ENCODE results near the gene CEPT1. TPM values are rescaled to one million over a fixed set of nuclear protein-coding genes. Genes with fewer than 3 reads are reported as not detected.

Gene CEPT1
- total RNA-seq, 1 donor from 2014 or later: 87.0 TPM

DNA sequence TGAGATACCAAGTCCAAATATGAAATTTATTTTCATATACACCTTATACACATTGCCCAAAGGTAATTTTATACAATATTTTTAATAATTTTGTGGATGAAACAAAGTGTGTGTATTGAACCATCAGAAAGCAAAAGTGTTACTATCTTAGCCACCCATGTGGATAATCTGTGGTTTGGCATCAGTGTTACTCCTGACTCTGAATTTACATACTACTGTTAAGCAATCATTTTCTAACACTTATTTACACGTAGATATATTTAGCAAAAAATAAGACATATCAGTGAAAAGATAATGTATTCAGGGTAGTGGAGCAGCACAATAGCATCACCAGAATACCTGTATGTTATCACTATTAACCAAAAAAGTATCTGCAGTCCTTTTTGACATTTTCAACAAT, 36.7 kb downstream of the CEPT1 start:
- TF ChIP-seq, protein P1, sequence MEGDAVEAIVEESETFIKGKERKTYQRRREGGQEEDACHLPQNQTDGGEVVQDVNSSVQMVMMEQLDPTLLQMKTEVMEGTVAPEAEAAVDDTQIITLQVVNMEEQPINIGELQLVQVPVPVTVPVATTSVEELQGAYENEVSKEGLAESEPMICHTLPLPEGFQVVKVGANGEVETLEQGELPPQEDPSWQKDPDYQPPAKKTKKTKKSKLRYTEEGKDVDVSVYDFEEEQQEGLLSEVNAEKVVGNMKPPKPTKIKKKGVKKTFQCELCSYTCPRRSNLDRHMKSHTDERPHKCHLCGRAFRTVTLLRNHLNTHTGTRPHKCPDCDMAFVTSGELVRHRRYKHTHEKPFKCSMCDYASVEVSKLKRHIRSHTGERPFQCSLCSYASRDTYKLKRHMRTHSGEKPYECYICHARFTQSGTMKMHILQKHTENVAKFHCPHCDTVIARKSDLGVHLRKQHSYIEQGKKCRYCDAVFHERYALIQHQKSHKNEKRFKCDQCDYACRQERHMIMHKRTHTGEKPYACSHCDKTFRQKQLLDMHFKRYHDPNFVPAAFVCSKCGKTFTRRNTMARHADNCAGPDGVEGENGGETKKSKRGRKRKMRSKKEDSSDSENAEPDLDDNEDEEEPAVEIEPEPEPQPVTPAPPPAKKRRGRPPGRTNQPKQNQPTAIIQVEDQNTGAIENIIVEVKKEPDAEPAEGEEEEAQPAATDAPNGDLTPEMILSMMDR (IDR thresholded peaks at IDR 0.05): no peak
- H3K4me1 Mint-ChIP-seq: peaks cover 64% of the 10 kb centered on the region
- no peak for DNase-seq
- H3K9me3 Mint-ChIP-seq: no peaks in the 10 kb centered on the region
- H3K36me3 Mint-ChIP-seq (ENCODE audit: low read depth): peaks cover 86% of the 10 kb centered on the region
- ChIA-PET CTCF (no interaction called here), POLR2A (no interaction called here)
- H3K4me3 Mint-ChIP-seq: no peak overlapping the region
- H3K27ac Mint-ChIP-seq: peak overlapping the region; percentile 69
- intact Hi-C loops (cut with micrococcal nuclease): loop anchor here (2.0 to 5.0 kb wide), 3 partner anchors 14 to 144 kb away; partner anchors contain the start of genes CEPT1 and DRAM2
- ATAC-seq (ENCODE audit: low read depth): peak; percentile 64
- no peaks in the 10 kb centered on the region for H3K27me3 Mint-ChIP-seq

DNA sequence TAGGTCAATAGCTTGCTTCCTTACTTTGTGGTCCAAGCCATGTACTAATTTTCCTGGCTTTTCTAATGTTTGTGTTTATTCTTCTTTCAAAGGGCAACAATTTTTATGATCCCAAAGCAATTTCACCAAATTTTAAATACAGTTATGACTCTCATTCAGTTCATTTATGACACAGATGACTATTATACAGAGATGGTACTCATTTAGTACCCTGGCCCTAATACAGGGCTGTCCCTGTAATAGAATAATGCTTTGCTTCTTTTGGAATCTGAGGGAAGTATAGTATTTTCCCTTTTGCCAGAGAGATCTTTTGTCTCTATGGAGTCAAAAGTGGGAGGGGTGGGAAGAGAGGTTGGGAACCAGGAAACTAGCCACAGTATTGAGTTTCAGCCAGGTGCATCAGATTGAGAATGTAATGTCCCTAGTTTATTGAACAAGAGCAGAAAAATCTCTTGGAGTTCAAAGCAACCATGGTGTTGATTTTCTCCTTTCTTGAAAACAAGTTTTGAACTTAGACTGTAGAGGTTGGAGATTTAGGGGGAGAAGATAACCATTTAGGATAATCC, 40.0 kb downstream of the CEPT1 start:
- Mint-ChIP-seq H3K36me3 (ENCODE audit: low read depth) (peaks cover 85% of the 10 kb centered on the region), H3K27ac (peak overlapping the region; percentile 64), H3K9me3 (no peaks in the 10 kb centered on the region), H3K27me3 (no peaks in the 10 kb centered on the region), H3K4me1 (peaks cover 61% of the 10 kb centered on the region), H3K4me3 (no peak overlapping the region)
- ATAC-seq (ENCODE audit: low read depth) (no peak), DNase-seq (no peak)
- ChIA-PET POLR2A (no interaction called here), CTCF (no interaction called here)
- TF ChIP-seq, protein P1 (IDR thresholded peaks at IDR 0.05): no peak
- intact Hi-C loops (cut with micrococcal nuclease): loop anchor here (2.0 to 5.0 kb wide), 3 partner anchors 13 to 148 kb away; partner anchors contain the start of genes CEPT1 and DRAM2

DNA sequence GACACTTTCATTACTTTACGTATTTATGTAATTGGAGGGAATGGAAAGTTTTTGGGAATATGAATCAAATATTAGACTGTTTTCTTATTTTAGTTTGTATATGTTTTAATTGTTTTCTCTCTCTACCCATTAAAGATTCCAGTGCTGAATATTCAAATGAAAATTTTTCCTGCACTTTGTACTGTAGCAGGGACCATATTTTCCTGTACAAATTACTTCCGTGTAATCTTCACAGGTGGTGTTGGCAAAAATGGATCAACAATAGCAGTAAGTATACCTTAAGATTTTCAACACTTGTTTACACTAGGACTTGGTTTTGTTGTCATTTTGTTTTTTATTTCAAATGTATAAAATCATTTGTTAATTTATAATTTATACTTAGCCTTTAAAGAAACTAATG, 42.0 kb downstream of the CEPT1 start:
- POLR2A ChIA-PET: interaction anchor here (1.0 to 1.5 kb wide), 2 partner anchors 33 to 43 kb away, joined by 3 to 5 read pairs; partner anchors contain the start of genes CEPT1 and DRAM2
- Mint-ChIP-seq H3K9me3 (no peaks in the 10 kb centered on the region), H3K27me3 (no peaks in the 10 kb centered on the region), H3K4me3 (no peak overlapping the region), H3K27ac (peak overlapping the region; percentile 65), H3K4me1 (peaks cover 54% of the 10 kb centered on the region), H3K36me3 (ENCODE audit: low read depth) (peaks cover 87% of the 10 kb centered on the region)
- intact Hi-C loops (cut with micrococcal nuclease): no loop called here
- CTCF ChIA-PET: interaction anchor here (1.6 kb wide), 1 partner anchor 152 kb away, joined by 5 read pairs; no protein-coding TSS in a partner anchor
- DNase-seq (no peak), ATAC-seq (ENCODE audit: low read depth) (no peak)
- TF ChIP-seq, protein P1 (IDR thresholded peaks at IDR 0.05): no peak

DNA sequence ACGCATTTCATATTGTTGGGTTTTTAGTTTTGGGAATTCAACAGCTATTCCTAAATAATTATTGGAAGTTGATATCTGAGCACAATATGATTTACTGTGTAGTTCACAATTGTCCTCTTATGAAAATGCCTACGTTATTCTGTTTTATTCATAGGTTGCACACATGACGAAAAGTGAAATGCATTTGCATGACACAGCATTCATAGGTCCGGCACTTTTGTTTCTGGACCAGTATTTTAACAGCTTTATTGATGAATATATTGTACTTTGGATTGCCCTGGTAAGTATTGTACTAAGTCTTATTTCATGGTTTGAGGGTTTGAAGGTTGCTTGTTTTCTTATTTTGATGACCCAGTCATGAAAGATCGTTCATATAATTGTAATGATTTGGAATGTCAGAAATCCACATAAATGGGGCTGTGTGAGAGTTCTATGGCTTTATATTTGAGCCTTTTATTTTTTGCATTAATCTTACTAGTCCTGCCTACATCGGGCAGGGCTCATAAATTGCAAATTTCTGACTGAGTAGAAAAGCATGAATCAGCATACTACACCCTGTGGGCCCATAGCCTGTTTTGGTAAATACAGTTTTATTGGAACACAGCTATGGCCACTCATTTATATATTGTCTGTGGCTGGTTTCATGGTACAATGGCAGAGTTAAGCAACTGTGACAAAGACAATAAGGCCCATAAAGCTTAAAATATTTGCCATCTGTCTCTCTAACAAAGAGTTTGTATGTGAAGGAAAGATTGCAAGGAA, 43.5 kb downstream of the CEPT1 start:
- peak overlapping the region; percentile 65 for H3K27ac Mint-ChIP-seq
- POLR2A ChIA-PET: interaction anchor here (0.9 to 1.0 kb wide), 3 partner anchors 16 to 37 kb away, joined by 3 to 4 read pairs (median 3); partner anchors contain the start of gene DENND2D
- no peak overlapping the region for H3K4me3 Mint-ChIP-seq
- H3K4me1 Mint-ChIP-seq: peaks cover 49% of the 10 kb centered on the region
- H3K36me3 Mint-ChIP-seq (ENCODE audit: low read depth): peaks cover 91% of the 10 kb centered on the region
- DNase-seq: no peak
- CTCF ChIA-PET: interaction anchor here (1.2 to 1.6 kb wide), 2 partner anchors 9 to 153 kb away, joined by 3 to 5 read pairs; no protein-coding TSS in a partner anchor
- H3K9me3 Mint-ChIP-seq: no peaks in the 10 kb centered on the region
- no peak for ATAC-seq (ENCODE audit: low read depth)
- intact Hi-C loops (cut with micrococcal nuclease): no loop called here
- TF ChIP-seq, protein P1 (IDR thresholded peaks at IDR 0.05): no peak
- H3K27me3 Mint-ChIP-seq: no peaks in the 10 kb centered on the region

DNA sequence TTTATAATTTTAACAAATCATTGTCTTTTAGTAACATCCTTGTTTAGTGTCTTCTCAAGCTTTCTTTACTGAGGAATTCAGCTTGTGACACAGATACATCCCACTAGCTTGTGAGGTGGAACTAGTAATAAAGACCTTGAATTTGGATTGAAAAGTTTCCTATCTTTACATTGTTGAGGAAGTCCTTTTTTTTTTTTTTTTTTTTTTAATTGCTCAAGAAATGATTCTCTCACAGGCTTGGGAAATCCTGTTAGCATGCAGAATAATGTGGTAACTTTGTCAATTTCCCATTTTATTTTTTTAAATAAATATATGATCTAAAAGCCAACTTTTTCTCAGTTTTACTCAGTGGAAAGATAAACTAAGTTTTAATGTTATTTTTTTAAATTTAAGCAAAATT, 44.6 kb downstream of the CEPT1 start:
- Mint-ChIP-seq H3K27ac (no peak overlapping the region), H3K4me1 (peaks cover 43% of the 10 kb centered on the region), H3K27me3 (no peaks in the 10 kb centered on the region), H3K36me3 (ENCODE audit: low read depth) (peaks cover 91% of the 10 kb centered on the region), H3K9me3 (no peaks in the 10 kb centered on the region), H3K4me3 (no peak overlapping the region)
- ChIA-PET CTCF (no interaction called here), POLR2A (interaction anchor here (0.6 to 0.7 kb wide), 2 partner anchors 52 to 58 kb away, joined by 3 to 5 read pairs; no protein-coding TSS in a partner anchor)
- TF ChIP-seq, protein P1 (IDR thresholded peaks at IDR 0.05): no peak
- ATAC-seq (ENCODE audit: low read depth): no peak
- DNase-seq: no peak
- intact Hi-C loops (cut with micrococcal nuclease): loop anchor here (5.0 kb wide), 1 partner anchor 38 kb away; no protein-coding TSS in a partner anchor

All from activated B cell treated with CpG ODN at 0.5 μM for 24 hours (primary cell).